ENCODE results near the gene RNASEL. TPM values are rescaled to one million over a fixed set of nuclear protein-coding genes. Genes with fewer than 3 reads are reported as not detected.

The RNASEL gene
- total and polyA plus RNA-seq, 2 of the 4 experiments (the other 2 are of a cell fraction) = 2.5 to 6.5 TPM

- H3K4ac ChIP-seq (ENCODE audit: low read depth, low read length) = no peak overlapping the region
- in situ Hi-C loops (cut with MboI; ENCODE audit: low sequenced_read_pairs) (no loop called here), intact Hi-C loops (cut with micrococcal nuclease) (no loop called here), dilution Hi-C loops (cut with HindIII; ENCODE audit: low sequenced_read_pairs, unreplicated experiment) (no loop called here)
- H3K56ac ChIP-seq (ENCODE audit: extremely low read depth, insufficient read depth, low read length) = no peak overlapping the region
- H3K36me3 ChIP-seq (ENCODE audit: control insufficient read depth, insufficient read depth, low read length) = peaks cover 17% of the 10 kb centered on the region
- DNase-seq (no peak), ATAC-seq (ENCODE audit: low read depth) (no peak)
- H3K27me3 ChIP-seq (ENCODE audit: control insufficient read depth, insufficient read depth, low read length) = no peaks in the 10 kb centered on the region
- H3K9me1 ChIP-seq (ENCODE audit: insufficient read depth, low read length) = no peaks in the 10 kb centered on the region
- H2BK5ac ChIP-seq (ENCODE audit: low read depth, low read length, poor library complexity, severe bottlenecking) = no peak overlapping the region
- no peak overlapping the region for H2BK20ac ChIP-seq (ENCODE audit: low read depth, low read length)
- H3K4me2 ChIP-seq (ENCODE audit: low read depth, low read length) = no peak overlapping the region
- no peak overlapping the region for H4K5ac ChIP-seq (ENCODE audit: low read depth, low read length)
- WGBS, 2 experiments (ENCODE audit: extremely low coverage in 2 of 2, insufficient read length in 1 of 2) = 60% methylated on average over 1 of the region's 4 CpGs; no CpG with 5 or more reads in 1 of the 2 experiments
- H4K20me1 ChIP-seq (ENCODE audit: insufficient read depth, low read length) = no peaks in the 10 kb centered on the region
- H3K4me3 ChIP-seq (ENCODE audit: insufficient read depth, low read depth, low read length) = no peak overlapping the region
- no peaks in the 10 kb centered on the region for H3K79me1 ChIP-seq (ENCODE audit: low read depth in 1 of 2, low read length in 2 of 2)
- H3K18ac ChIP-seq (ENCODE audit: low read depth, low read length) = no peak overlapping the region
- TF ChIP-seq SMC3 (IDR thresholded peaks at IDR 0.05; ENCODE audit: low read depth, low read length) = no peak
- TF ChIP-seq CEBPB (IDR thresholded peaks at IDR 0.05; ENCODE audit: low read depth, low read length) = no peak
- TF ChIP-seq BHLHE40 (IDR thresholded peaks at IDR 0.05; ENCODE audit: low read depth, low read length) = no peak
- no peak for TF ChIP-seq USF2 (IDR thresholded peaks at IDR 0.05; ENCODE audit: low read depth, low read length)
- no peak for TF ChIP-seq RAD21 (IDR thresholded peaks at IDR 0.05; ENCODE audit: low read length)
- no peak for TF ChIP-seq MXI1 (IDR thresholded peaks at IDR 0.05; ENCODE audit: borderline replicate concordance, low read depth, low read length)
- TF ChIP-seq RFX5 (IDR thresholded peaks at IDR 0.05; ENCODE audit: low read depth, low read length) = no peak
- TF ChIP-seq RCOR1 (IDR thresholded peaks at IDR 0.05; ENCODE audit: insufficient replicate concordance, low read length) = no peak
- no peak overlapping the region for H2BK120ac ChIP-seq (ENCODE audit: low read depth, low read length)
- CTCF ChIA-PET = no interaction called here
- H2AK5ac ChIP-seq (ENCODE audit: low read depth, low read length) = no peak overlapping the region
- H3K9ac ChIP-seq (ENCODE audit: low read depth, low read length) = no peak overlapping the region
- BruUV-seq (replicated peaks) = no TSS peak
- H3K4me1 ChIP-seq (ENCODE audit: control insufficient read depth, insufficient read depth, low read length) = no peaks in the 10 kb centered on the region
- POLR2A ChIA-PET (ENCODE audit: unreplicated experiment) = no interaction called here
- H3K14ac ChIP-seq (replicated peaks; ENCODE audit: low read depth, low read length) = no peak overlapping the region
- no peak overlapping the region for H4K8ac ChIP-seq (ENCODE audit: low read depth in 2 of 2, low read length in 2 of 2)
- no peaks in the 10 kb centered on the region for H3K9me3 ChIP-seq (ENCODE audit: control insufficient read depth, insufficient read depth, low read length)
- no peak overlapping the region for H2BK15ac ChIP-seq (ENCODE audit: low read depth, low read length)
- H2AK9ac ChIP-seq (replicated peaks; ENCODE audit: low read depth, low read length, poor library complexity) = no peak overlapping the region
- H4K91ac ChIP-seq (ENCODE audit: insufficient read depth, low read depth, low read length) = no peak overlapping the region
- H3K27ac ChIP-seq (ENCODE audit: insufficient read depth, low read length) = no peak overlapping the region
- H3K23ac ChIP-seq (ENCODE audit: low read depth, low read length) = no peak overlapping the region
- H2AFZ ChIP-seq (replicated peaks; ENCODE audit: low read length, poor library complexity) = no peak overlapping the region
These were observed 4.3 kb downstream of the RNASEL start for GRCh38 chr1:182584746-182585145.
